ENCODE results near the gene MARF1.
A peak's percentile ranks its signal among the peaks of the same experiment; 100 is the strongest.

MARF1 gene

GRCh38 chr16:15631730-15632409 is 11.1 kb downstream of the MARF1 start:
- H3K27ac Mint-ChIP-seq, result peak overlapping the region; percentile 100
- peaks cover 39% of the 10 kb centered on the region for H3K4me1 Mint-ChIP-seq
- H3K27me3 Mint-ChIP-seq, result no peaks in the 10 kb centered on the region
- peaks cover 43% of the 10 kb centered on the region for H3K36me3 Mint-ChIP-seq
- peak overlapping the region; percentile 53 for H3K4me3 Mint-ChIP-seq
- no peaks in the 10 kb centered on the region for H3K9me3 Mint-ChIP-seq
- no peak for DNase-seq (ENCODE audit: low spot score in 2 of 2)
- ATAC-seq (ENCODE audit: low read depth), result peak; percentile 3

- no peak overlapping the region for H3K4me3 Mint-ChIP-seq
- H3K9me3 Mint-ChIP-seq, result no peaks in the 10 kb centered on the region
- H3K4me1 Mint-ChIP-seq, result peaks cover 5% of the 10 kb centered on the region
- DNase-seq (ENCODE audit: low spot score in 2 of 2), result no peak
- H3K27ac Mint-ChIP-seq, result peak overlapping the region; percentile 60
- peaks cover 45% of the 10 kb centered on the region for H3K36me3 Mint-ChIP-seq
- ATAC-seq (ENCODE audit: low read depth), result no peak
- H3K27me3 Mint-ChIP-seq, result no peaks in the 10 kb centered on the region
Measured at GRCh38 chr16:15621889-15622288, 21.1 kb downstream of the MARF1 start.

- ATAC-seq (ENCODE audit: low read depth) (no peak), DNase-seq (ENCODE audit: low spot score in 2 of 2) (no peak)
- H3K4me1 Mint-ChIP-seq, result peaks cover 5% of the 10 kb centered on the region
- peak overlapping the region; percentile 60 for H3K27ac Mint-ChIP-seq
- H3K36me3 Mint-ChIP-seq, result peaks cover 47% of the 10 kb centered on the region
- H3K4me3 Mint-ChIP-seq, result no peak overlapping the region
- no peaks in the 10 kb centered on the region for H3K9me3 Mint-ChIP-seq
- no peaks in the 10 kb centered on the region for H3K27me3 Mint-ChIP-seq
Measured at GRCh38 chr16:15621456-15621855, 21.5 kb downstream of the MARF1 start.

GRCh38 chr16:15620611-15621195 is 22.3 kb downstream of the MARF1 start:
- H3K27me3 Mint-ChIP-seq, result no peaks in the 10 kb centered on the region
- H3K4me3 Mint-ChIP-seq, result no peak overlapping the region
- H3K27ac Mint-ChIP-seq, result peak overlapping the region; percentile 58
- DNase-seq (ENCODE audit: low spot score in 2 of 2) (no peak), ATAC-seq (ENCODE audit: low read depth) (no peak)
- peaks cover 48% of the 10 kb centered on the region for H3K36me3 Mint-ChIP-seq
- H3K4me1 Mint-ChIP-seq, result peaks cover 3% of the 10 kb centered on the region
- H3K9me3 Mint-ChIP-seq, result no peaks in the 10 kb centered on the region

- Mint-ChIP-seq H3K27me3 (no peaks in the 10 kb centered on the region), H3K36me3 (peaks cover 39% of the 10 kb centered on the region), H3K4me3 (no peak overlapping the region), H3K9me3 (no peaks in the 10 kb centered on the region), H3K4me1 (peaks cover 2% of the 10 kb centered on the region), H3K27ac (peak overlapping the region; percentile 69)
- ATAC-seq (ENCODE audit: low read depth), result no peak
- DNase-seq (ENCODE audit: low spot score in 2 of 2), result no peak
Measured at GRCh38 chr16:15618392-15618791, 24.6 kb downstream of the MARF1 start.

GRCh38 chr16:15617901-15618300 is 25.1 kb downstream of the MARF1 start:
- DNase-seq (ENCODE audit: low spot score in 2 of 2) (no peak), ATAC-seq (ENCODE audit: low read depth) (no peak)
- H3K4me1 Mint-ChIP-seq, result peaks cover 2% of the 10 kb centered on the region
- no peaks in the 10 kb centered on the region for H3K27me3 Mint-ChIP-seq
- peaks cover 41% of the 10 kb centered on the region for H3K36me3 Mint-ChIP-seq
- H3K4me3 Mint-ChIP-seq, result no peak overlapping the region
- H3K9me3 Mint-ChIP-seq, result no peaks in the 10 kb centered on the region
- H3K27ac Mint-ChIP-seq, result peak overlapping the region; percentile 69

- H3K9me3 Mint-ChIP-seq, result no peaks in the 10 kb centered on the region
- H3K27ac Mint-ChIP-seq, result peak overlapping the region; percentile 8
- no peak for DNase-seq (ENCODE audit: low spot score in 2 of 2)
- H3K4me3 Mint-ChIP-seq, result no peak overlapping the region
- no peaks in the 10 kb centered on the region for H3K27me3 Mint-ChIP-seq
- no peak for ATAC-seq (ENCODE audit: low read depth)
- peaks cover 2% of the 10 kb centered on the region for H3K4me1 Mint-ChIP-seq
- peaks cover 43% of the 10 kb centered on the region for H3K36me3 Mint-ChIP-seq
Measured at GRCh38 chr16:15616475-15617165, 26.3 kb downstream of the MARF1 start.

GRCh38 chr16:15616012-15616411 is 26.9 kb downstream of the MARF1 start:
- ATAC-seq (ENCODE audit: low read depth) (no peak), DNase-seq (ENCODE audit: low spot score in 2 of 2) (no peak)
- Mint-ChIP-seq H3K4me3 (no peak overlapping the region), H3K27me3 (no peaks in the 10 kb centered on the region), H3K4me1 (peaks cover 2% of the 10 kb centered on the region), H3K36me3 (peaks cover 43% of the 10 kb centered on the region), H3K9me3 (no peaks in the 10 kb centered on the region), H3K27ac (peak overlapping the region; percentile 20)

GRCh38 chr16:15613676-15614075 is 29.3 kb downstream of the MARF1 start:
- Mint-ChIP-seq H3K36me3 (peaks cover 38% of the 10 kb centered on the region), H3K4me3 (no peak overlapping the region), H3K4me1 (no peaks in the 10 kb centered on the region), H3K27me3 (no peaks in the 10 kb centered on the region), H3K9me3 (no peaks in the 10 kb centered on the region), H3K27ac (peak overlapping the region; percentile 39)
- DNase-seq (ENCODE audit: low spot score in 2 of 2), result no peak
- ATAC-seq (ENCODE audit: low read depth), result no peak

- H3K36me3 Mint-ChIP-seq, result peaks cover 35% of the 10 kb centered on the region
- no peak for ATAC-seq (ENCODE audit: low read depth)
- no peak overlapping the region for H3K4me3 Mint-ChIP-seq
- no peaks in the 10 kb centered on the region for H3K27me3 Mint-ChIP-seq
- peak overlapping the region; percentile 42 for H3K27ac Mint-ChIP-seq
- H3K4me1 Mint-ChIP-seq, result peaks cover 5% of the 10 kb centered on the region
- no peak for DNase-seq (ENCODE audit: low spot score in 2 of 2)
- H3K9me3 Mint-ChIP-seq, result no peaks in the 10 kb centered on the region
Measured at GRCh38 chr16:15611610-15612009, 31.3 kb downstream of the MARF1 start.

- H3K27ac Mint-ChIP-seq, result no peak overlapping the region
- H3K27me3 Mint-ChIP-seq, result no peaks in the 10 kb centered on the region
- DNase-seq (ENCODE audit: low spot score in 2 of 2) (no peak), ATAC-seq (ENCODE audit: low read depth) (no peak)
- no peaks in the 10 kb centered on the region for H3K9me3 Mint-ChIP-seq
- H3K4me1 Mint-ChIP-seq, result peaks cover 11% of the 10 kb centered on the region
- no peak overlapping the region for H3K4me3 Mint-ChIP-seq
- peaks cover 41% of the 10 kb centered on the region for H3K36me3 Mint-ChIP-seq
Measured at GRCh38 chr16:15610369-15610871, 32.5 kb downstream of the MARF1 start.

- Mint-ChIP-seq H3K4me1 (peaks cover 11% of the 10 kb centered on the region), H3K27ac (peak overlapping the region; percentile 38), H3K36me3 (peaks cover 43% of the 10 kb centered on the region), H3K4me3 (no peak overlapping the region), H3K27me3 (no peaks in the 10 kb centered on the region), H3K9me3 (no peaks in the 10 kb centered on the region)
- no peak for DNase-seq (ENCODE audit: low spot score in 2 of 2)
- ATAC-seq (ENCODE audit: low read depth), result no peak
Measured at GRCh38 chr16:15609286-15609649, 33.7 kb downstream of the MARF1 start.

- peak overlapping the region; percentile 74 for H3K27ac Mint-ChIP-seq
- H3K36me3 Mint-ChIP-seq, result peaks cover 46% of the 10 kb centered on the region
- H3K4me3 Mint-ChIP-seq, result no peak overlapping the region
- no peak for DNase-seq (ENCODE audit: low spot score in 2 of 2)
- H3K9me3 Mint-ChIP-seq, result no peaks in the 10 kb centered on the region
- H3K27me3 Mint-ChIP-seq, result no peaks in the 10 kb centered on the region
- peaks cover 11% of the 10 kb centered on the region for H3K4me1 Mint-ChIP-seq
- no peak for ATAC-seq (ENCODE audit: low read depth)
Measured at GRCh38 chr16:15608398-15609285, 34.3 kb downstream of the MARF1 start.
